HG02884 (cell line): ENCODE data around the gene OR52W1.

Experiments
- ATAC-seq: cut with Tn5 transposase; IDR thresholded peaks from one replicate; pipeline ENCODE4 v1.9.1; 2021; ENCODE audit warnings: mild to moderate bottlenecking, moderate library complexity; ENCODE audit not compliant: unreplicated experiment

The OR52W1 gene

DNA sequence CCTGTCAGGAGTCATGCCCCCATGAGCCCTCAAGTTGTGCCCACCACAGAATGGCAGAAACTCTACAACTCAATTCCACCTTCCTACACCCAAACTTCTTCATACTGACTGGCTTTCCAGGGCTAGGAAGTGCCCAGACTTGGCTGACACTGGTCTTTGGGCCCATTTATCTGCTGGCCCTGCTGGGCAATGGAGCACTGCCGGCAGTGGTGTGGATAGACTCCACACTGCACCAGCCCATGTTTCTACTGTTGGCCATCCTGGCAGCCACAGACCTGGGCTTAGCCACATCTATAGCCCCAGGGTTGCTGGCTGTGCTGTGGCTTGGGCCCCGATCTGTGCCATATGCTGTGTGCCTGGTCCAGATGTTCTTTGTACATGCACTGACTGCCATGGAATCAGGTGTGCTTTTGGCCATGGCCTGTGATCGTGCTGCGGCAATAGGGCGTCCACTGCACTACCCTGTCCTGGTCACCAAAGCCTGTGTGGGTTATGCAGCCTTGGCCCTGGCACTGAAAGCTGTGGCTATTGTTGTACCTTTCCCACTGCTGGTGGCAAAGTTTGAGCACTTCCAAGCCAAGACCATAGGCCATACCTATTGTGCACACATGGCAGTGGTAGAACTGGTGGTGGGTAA lies at the start of gene OR52W1:
TSS of gene OR52W1 (plus strand) at position 51 of the 637 bp plus-strand sequence. CDS start at position 51, 0 bp downstream.
- ATAC-seq: no peak

GRCh38 chr11:6151117-6151516 lies 47.9 kb upstream of the OR52W1 start:
- ATAC-seq: no peak

- ATAC-seq: no peak
Measured at GRCh38 chr11:6152126-6152525, 46.9 kb upstream of the OR52W1 start.

GRCh38 chr11:6156628-6157359 lies 42.2 kb upstream of the OR52W1 start:
- no peak for ATAC-seq

- ATAC-seq: no peak
Measured at GRCh38 chr11:6170226-6170625, 28.8 kb upstream of the OR52W1 start, which contains the start of gene OR52B2. Gene OR52B2 (minus strand): TSS chr11:6170326. CDS start chr11:6170326, 0 bp downstream.

- no peak for ATAC-seq
Measured at GRCh38 chr11:6175440-6175839, 23.6 kb upstream of the OR52W1 start.

DNA sequence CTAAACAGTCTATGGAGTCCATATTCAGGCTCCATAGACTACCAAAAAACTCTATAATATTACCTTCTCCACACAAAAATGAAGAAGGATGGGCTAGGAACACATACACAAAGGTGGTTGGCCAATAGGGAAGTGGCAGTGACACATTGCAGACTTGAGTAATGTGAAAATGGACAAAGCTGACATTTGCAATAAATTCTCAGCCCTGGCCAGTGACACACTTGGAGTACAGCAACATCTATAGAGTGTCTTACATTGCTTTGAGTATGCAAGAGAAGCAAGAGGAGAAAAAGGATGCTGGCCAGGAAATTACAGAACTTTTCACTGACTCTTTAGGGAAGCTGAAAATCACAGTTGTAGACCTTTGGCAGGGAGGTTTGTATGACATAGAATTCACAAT lies 7.3 kb upstream of the OR52W1 start:
- no peak for ATAC-seq

- no peak for ATAC-seq
Measured at GRCh38 chr11:6194065-6194581, 4.9 kb upstream of the OR52W1 start.

GRCh38 chr11:6196396-6196795 lies 2.6 kb upstream of the OR52W1 start:
- no peak for ATAC-seq

GRCh38 chr11:6197466-6198200 lies 1.4 kb upstream of the OR52W1 start:
- no peak for ATAC-seq

DNA sequence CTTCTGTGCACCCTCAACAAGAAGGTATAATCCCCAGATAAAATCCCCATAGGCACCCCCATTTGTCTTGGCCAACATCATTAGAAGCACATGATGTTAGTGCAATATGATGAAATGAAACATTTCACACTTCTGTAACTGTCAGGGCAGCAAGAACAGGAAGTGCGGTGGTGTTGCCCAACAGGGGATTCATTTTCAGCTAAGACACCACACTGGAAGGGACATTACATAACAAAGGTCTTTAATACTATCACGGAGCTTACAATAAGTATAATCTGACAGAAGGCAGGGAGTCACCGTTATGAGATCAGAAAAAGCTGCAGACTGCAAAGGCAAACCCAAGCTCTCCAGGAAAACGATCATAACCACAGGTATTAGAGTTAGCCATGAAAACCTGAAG lies 2.0 kb downstream of the OR52W1 start:
- no peak for ATAC-seq

GRCh38 chr11:6201481-6201880 lies 2.5 kb downstream of the OR52W1 start:
- no peak for ATAC-seq

DNA sequence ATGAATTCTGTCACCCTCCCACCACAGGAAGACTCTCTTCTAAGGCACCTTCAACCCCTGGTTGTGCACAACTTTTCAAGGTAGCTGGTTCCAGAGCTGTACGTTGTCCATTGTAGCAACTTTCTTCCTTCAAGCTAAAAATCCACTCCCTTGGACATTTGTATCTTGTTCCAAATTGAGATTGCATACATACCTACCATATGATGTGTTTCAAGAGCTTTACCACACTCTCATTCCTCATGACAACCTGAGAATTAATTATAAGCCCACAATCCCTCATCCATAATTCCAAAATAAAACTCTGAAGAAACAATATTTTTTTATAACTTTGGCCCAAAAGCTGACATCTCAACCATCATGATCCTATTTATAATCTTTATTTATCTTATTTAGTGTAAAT lies 3.0 kb downstream of the OR52W1 start:
- no peak for ATAC-seq

GRCh38 chr11:6203327-6203726 lies 4.3 kb downstream of the OR52W1 start:
- ATAC-seq: peak; percentile 61

- ATAC-seq: no peak
Measured at GRCh38 chr11:6204706-6205105, 5.7 kb downstream of the OR52W1 start.

GRCh38 chr11:6205366-6205765 lies 6.3 kb downstream of the OR52W1 start, which contains the start of gene C11orf42:
Gene C11orf42 (plus strand): TSS chr11:6205557. CDS start chr11:6205616, 59 bp downstream.
- ATAC-seq: no peak

DNA sequence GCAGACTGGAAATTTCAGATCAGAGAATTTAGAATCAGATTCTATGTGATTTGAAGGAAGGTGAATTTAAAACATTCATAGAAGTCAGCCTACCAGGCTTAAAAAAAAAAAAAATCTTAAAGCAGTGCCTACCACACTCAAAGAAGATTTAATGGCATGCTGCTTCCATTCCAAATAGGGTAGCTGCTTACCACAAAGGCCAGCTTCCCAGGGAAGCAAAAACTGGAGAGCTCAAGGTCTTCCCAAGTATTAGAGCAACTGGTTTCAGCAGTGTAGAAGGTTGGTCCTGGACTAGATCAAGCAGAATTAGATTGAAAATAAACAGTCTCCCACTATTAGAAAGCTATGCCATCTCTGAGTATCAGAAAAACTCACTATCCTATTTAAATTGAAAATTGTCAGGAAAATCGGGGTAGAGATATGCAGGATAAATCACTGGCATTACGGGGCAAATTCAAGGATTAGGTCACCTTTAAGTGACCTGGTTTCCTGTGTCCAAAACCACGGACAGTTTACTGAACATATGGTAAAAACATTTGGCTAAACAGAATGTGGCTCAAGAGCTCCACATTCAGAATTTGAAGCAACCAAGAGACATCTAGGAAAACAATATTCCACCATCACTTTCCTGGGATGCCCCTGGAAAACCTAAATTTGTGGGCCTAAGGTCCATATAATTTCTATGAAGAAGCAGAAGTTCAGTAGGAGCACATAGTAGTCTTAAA lies 7.6 kb downstream of the OR52W1 start:
- no peak for ATAC-seq

DNA sequence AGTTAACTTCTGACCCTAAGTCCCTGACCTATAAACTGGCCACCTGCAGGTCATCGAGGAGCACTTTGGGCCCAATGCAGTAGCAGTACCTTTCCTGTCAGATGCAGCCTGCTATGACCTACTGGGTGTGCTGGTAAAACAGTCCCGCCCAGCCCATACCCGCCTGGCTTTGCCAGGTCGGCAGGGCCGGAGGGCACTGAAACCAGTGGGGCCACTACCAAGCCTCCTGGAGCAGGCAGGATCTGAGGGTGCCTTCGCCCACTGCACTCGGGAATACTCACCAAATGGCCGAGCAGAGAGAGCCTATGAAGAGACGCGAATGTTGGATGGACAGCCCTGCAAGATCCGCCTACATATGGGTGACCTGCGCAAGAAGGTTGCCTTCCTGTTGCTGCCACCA lies 10.8 kb downstream of the OR52W1 start:
- no peak for ATAC-seq

DNA sequence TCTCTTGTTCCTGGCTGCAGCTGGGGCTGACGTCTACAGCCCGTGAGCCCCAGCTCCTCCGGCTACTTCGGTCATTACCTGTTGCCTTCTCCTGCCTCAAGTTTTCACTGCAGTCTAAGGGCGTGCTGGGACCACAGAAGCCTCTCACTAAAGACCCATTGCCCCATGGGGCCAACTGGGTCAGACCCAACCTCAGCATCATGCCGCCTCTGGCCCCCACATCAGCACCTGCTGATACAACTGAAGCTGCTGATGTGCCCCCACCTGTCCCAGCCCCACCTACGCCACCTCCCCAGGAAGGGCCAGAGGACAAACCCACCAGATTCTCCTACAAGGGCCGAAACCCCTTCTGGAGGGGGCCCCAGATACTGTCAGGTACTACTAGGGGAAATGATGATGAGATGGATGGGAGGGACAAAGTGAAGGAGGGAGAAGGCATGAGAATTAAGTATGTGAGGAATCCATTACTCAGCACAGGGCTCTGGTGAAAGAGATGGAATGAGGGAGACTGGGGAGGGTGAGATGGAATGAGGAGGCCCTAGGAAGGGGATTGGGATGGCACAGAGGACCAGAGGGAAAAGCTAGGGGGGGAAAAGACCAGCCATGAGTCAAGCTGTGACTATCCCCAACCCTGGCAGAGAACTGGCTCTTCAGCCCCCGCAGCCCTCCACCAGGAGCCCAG lies 11.4 kb downstream of the OR52W1 start:
- no peak for ATAC-seq

GRCh38 chr11:6214530-6214929 lies 15.5 kb downstream of the OR52W1 start:
- ATAC-seq: no peak
